Nephron (organoid): ENCODE data around the gene RFX2.
A peak's percentile ranks its signal among the peaks of the same experiment; 100 is the strongest.

Experiments used
- H3K27ac Mint-ChIP-seq, 3 experiments: 2 replicates each; pipeline ENCODE4 v1.8.0; 2020; ENCODE audit warnings: mixed read lengths in 3 of 3, mild to moderate bottlenecking in 2 of 3, moderate library complexity in 1 of 3
- H3K27me3 Mint-ChIP-seq: 2 replicates; pipeline ENCODE4 v1.8.0; 2021; ENCODE audit warnings: low read depth, mild to moderate bottlenecking, moderate library complexity, mixed read lengths
- H3K36me3 Mint-ChIP-seq: 2 replicates; pipeline ENCODE4 v1.8.0; 2020; ENCODE audit warnings: low read depth, mixed read lengths
- H3K4me1 Mint-ChIP-seq: 2 replicates; pipeline ENCODE4 v1.8.0; 2020; ENCODE audit warnings: mixed read lengths
- H3K4me3 Mint-ChIP-seq, 3 experiments: 2 replicates each; pipeline ENCODE4 v1.8.0; 2020; ENCODE audit warnings: mild to moderate bottlenecking in 3 of 3, mixed read lengths in 3 of 3, moderate library complexity in 2 of 3
- H3K9me3 Mint-ChIP-seq: 2 replicates; pipeline ENCODE4 v1.8.0; 2020; ENCODE audit warnings: mixed read lengths
- TF ChIP-seq, protein P1 (sequence below), 3 experiments: fragments of 200-600 bp; sonication (generic); IDR thresholded peaks; one replicate each; pipeline ENCODE4 v1.5.0; 2021; ENCODE audit warnings: antibody characterized with exemption in 3 of 3; ENCODE audit not compliant: unreplicated experiment in 3 of 3

Gene RFX2

DNA sequence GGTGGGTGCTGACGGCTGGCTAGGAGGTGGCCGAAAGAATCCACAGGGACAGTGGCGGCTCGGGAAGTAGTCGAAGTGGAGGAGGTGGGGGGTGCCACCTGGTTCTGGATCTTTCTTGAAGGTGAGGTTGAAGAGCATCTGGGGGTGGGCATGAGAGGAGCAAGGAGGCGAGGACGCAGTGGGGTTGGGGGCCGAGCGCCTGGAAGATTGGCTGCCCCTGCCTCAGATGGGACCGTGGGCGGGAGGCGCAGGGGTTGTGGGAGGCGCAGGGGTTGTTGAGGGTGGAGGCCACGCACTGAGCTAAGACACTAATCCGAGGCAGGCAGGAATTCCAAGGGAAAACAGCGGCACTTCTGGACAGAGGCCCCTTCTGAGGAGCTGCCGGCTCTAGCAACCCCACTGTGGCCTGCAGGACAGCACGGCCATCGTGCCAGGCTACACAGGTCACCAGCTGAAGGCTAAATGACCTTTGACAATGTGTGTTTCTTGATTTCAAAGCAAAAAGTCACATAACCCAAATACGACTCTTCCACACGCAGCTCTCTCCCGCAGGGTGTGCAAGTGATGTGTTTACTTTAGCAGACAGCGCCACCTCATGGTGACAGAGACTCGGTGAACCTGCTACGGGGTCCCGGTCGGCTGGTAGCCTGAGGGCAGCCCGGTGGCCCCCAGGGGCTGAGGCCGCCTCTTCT is 88.3 kb downstream of the RFX2 start:
- peaks cover 23% of the 10 kb centered on the region for H3K4me1 Mint-ChIP-seq
- no peak overlapping the region for H3K4me3 Mint-ChIP-seq
- H3K9me3 Mint-ChIP-seq, result no peaks in the 10 kb centered on the region
- H3K27me3 Mint-ChIP-seq, result peaks cover 7% of the 10 kb centered on the region
- TF ChIP-seq, protein P1, sequence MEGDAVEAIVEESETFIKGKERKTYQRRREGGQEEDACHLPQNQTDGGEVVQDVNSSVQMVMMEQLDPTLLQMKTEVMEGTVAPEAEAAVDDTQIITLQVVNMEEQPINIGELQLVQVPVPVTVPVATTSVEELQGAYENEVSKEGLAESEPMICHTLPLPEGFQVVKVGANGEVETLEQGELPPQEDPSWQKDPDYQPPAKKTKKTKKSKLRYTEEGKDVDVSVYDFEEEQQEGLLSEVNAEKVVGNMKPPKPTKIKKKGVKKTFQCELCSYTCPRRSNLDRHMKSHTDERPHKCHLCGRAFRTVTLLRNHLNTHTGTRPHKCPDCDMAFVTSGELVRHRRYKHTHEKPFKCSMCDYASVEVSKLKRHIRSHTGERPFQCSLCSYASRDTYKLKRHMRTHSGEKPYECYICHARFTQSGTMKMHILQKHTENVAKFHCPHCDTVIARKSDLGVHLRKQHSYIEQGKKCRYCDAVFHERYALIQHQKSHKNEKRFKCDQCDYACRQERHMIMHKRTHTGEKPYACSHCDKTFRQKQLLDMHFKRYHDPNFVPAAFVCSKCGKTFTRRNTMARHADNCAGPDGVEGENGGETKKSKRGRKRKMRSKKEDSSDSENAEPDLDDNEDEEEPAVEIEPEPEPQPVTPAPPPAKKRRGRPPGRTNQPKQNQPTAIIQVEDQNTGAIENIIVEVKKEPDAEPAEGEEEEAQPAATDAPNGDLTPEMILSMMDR (IDR thresholded peaks at IDR 0.05; ENCODE audit: unreplicated experiment in 3 of 3), result peak; percentile 82 to 92 (median 83)
- peak overlapping the region in 2 of 3 experiments; percentile 60 to 79 for H3K27ac Mint-ChIP-seq
- peaks cover 8% of the 10 kb centered on the region for H3K36me3 Mint-ChIP-seq

DNA sequence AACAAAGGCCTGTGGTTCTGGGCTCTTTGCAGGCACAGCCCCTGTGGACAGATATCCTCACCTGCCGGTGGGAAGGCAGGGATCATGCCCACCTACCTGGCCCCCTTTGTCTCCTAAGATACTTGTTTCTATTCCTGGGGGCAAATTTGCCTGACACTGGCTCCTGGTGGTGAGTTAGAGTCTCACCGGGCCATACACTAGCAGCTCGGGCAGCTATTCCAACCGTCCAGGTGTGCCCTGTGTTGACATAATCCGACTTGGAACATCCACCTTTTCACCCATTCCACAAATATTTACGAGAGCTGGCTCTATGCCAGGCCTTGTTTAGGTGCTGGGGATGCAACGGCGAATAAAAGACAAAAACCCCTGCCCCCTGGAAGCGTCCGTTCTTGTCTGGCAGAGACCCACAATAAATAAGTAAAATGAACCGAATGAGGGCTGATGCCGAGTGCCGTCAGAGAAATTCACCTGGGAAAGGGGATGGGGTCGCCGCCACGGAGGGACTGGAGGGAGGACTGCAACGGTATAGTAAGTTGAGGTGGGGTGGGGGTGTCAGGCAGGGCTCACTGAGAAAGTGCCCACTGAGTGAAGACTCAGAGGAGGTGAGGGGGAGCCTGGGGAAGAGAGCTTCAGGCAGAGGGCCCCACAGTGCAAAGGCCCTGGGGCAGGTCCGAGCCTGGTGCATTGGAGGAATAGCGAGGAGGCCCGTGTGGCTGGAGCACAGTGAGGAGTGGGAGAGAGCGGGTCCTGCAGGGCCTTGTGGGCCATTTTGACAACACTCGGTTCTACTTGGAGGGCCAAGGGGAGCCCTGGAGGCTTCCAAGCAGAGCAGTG is 89.1 kb downstream of the RFX2 start:
- H3K27me3 Mint-ChIP-seq, result peaks cover 7% of the 10 kb centered on the region
- peaks cover 23% of the 10 kb centered on the region for H3K4me1 Mint-ChIP-seq
- no peak overlapping the region for H3K27ac Mint-ChIP-seq
- H3K9me3 Mint-ChIP-seq, result no peaks in the 10 kb centered on the region
- TF ChIP-seq, protein P1 (IDR thresholded peaks at IDR 0.05; ENCODE audit: unreplicated experiment in 3 of 3), result no peak
- no peak overlapping the region for H3K4me3 Mint-ChIP-seq
- H3K36me3 Mint-ChIP-seq, result no peaks in the 10 kb centered on the region

DNA sequence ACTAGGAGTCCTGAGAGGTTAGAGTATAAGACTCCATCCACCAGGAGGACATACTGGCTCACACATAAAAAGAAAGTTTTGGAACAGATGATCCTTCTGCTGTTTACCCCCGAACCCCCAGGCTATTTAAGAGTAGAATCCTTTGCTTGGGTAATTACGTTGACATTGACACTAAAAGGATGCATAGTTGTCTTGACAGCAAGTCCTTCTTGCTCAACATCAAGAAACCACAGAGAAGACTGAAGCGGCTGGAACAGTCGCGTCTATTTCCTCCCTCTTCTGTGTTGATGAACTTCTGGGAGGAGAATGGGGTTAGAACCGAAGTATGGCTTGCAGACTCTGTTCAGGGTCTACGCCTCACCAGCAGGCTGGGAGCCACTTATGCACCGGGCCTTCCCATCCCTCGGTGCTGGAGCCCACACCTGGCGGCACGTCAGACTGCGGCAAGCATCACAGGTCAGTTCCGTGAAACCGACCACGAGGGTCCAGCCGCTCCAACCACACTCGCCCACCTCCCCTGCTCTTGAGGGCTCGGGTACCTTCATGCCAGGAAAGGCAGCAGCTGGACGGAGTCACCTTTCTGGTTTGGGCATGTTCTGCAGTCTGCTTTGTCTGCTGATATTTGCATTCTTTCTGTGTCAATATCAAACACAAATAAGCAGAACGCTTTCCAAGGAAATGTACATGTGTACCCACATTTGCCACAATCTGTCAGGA is 90.0 kb downstream of the RFX2 start:
- TF ChIP-seq, protein P1 (IDR thresholded peaks at IDR 0.05; ENCODE audit: unreplicated experiment in 3 of 3), result no peak
- no peaks in the 10 kb centered on the region for H3K9me3 Mint-ChIP-seq
- H3K36me3 Mint-ChIP-seq, result no peaks in the 10 kb centered on the region
- H3K27ac Mint-ChIP-seq, result no peak overlapping the region
- H3K4me1 Mint-ChIP-seq, result peaks cover 23% of the 10 kb centered on the region
- peaks cover 7% of the 10 kb centered on the region for H3K27me3 Mint-ChIP-seq
- no peak overlapping the region for H3K4me3 Mint-ChIP-seq

DNA sequence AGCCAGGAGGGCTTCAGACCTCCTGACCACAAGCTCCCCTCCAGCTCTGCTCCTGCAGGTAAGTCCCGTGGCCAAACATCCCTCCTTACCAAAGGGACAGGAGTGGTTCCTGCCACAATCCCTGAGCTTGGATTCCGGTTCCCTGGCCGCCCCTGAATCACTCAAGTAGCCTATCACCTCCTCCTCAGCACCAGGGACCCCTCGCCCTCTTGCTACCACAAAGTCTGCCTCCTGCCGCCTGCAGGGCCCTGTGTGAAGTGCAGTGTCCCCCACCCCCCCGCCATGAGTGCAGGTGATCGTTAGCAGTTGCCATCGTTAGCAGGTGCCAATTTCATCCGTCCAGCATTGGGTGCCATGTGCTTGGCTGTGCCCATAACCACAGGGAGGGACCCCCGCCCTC is 91.5 kb downstream of the RFX2 start:
- H3K9me3 Mint-ChIP-seq, result no peaks in the 10 kb centered on the region

DNA sequence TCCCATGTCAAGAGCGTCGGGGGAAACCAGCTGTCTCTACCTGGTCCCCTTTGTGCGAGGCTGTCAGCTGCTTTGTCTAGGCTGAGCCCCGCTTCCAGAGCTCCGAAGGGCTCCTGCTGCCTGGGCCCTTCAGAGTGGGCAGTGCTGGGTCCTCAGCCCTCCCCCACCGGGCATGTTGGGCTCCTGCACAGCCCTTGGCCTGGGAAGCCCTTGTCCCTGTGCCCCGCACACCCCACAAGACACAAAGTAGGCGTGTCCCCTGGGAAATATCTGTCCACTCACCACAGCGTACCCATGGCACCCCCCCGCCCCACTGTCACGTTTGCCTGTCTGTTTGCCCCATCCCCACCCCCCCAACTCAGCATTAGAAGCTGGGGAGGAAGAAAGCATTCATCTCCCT is 92.7 kb downstream of the RFX2 start:
- Mint-ChIP-seq H3K4me1 (peaks cover 9% of the 10 kb centered on the region), H3K9me3 (no peaks in the 10 kb centered on the region), H3K27me3 (peaks cover 2% of the 10 kb centered on the region), H3K36me3 (no peaks in the 10 kb centered on the region), H3K27ac (no peak overlapping the region), H3K4me3 (no peak overlapping the region)
- TF ChIP-seq, protein P1 (IDR thresholded peaks at IDR 0.05; ENCODE audit: unreplicated experiment in 3 of 3), result no peak

More for the DNA sequence above, 91.5 kb downstream of the RFX2 start:
- Mint-ChIP-seq H3K4me1 (peaks cover 19% of the 10 kb centered on the region), H3K4me3 (no peak overlapping the region), H3K27me3 (peaks cover 4% of the 10 kb centered on the region), H3K36me3 (no peaks in the 10 kb centered on the region), H3K27ac (no peak overlapping the region)
- TF ChIP-seq, protein P1 (IDR thresholded peaks at IDR 0.05; ENCODE audit: unreplicated experiment in 3 of 3), result peak in 1 of 3 experiments; percentile 16
